Heart left ventricle (tissue), 16 donors: ENCODE data around the gene DBH. TPM values are rescaled to one million over a fixed set of nuclear protein-coding genes. Genes with fewer than 3 reads are reported as not detected.

Source experiments
- ATAC-seq, 4 donors: fragments of 200-7000 bp; cut with Tn5 transposase; one replicate each; pipeline ENCODE4 v1.9.1; 2020 to 2022; ENCODE audit warnings: moderate library complexity in 4 of 4, mild to moderate bottlenecking in 3 of 4, moderate number of reproducible peaks in 1 of 4
- DNase-seq, 5 donors: peaks; one replicate each; pipeline ENCODE4 v3.0.0-alpha.2; 2020
- H3K27ac ChIP-seq, 12 donors: fragments of 200-600 bp; sonication (generic) in 4 of 12; one replicate each; pipeline versions ENCODE4 v1.5.0 to v1.8.0; 2016 to 2022; ENCODE audit warnings: mild to moderate bottlenecking in 2 of 12
- H3K27me3 ChIP-seq, 9 donors: fragments of 200-600 bp; sonication (generic) in 2 of 9; one replicate each; pipeline versions ENCODE4 v1.5.1 to v1.8.0; 2016 to 2022; ENCODE audit warnings: mild to moderate bottlenecking in 3 of 9
- H3K36me3 ChIP-seq, 9 donors: fragments of 200-600 bp; sonication (generic) in 2 of 9; one replicate each; pipeline versions ENCODE4 v1.5.0 to v1.8.0; 2018 to 2022; ENCODE audit warnings: mild to moderate bottlenecking in 2 of 9
- H3K4me1 ChIP-seq, 12 donors: fragments of 200-600 bp; sonication (generic) in 4 of 12; one replicate each; pipeline versions ENCODE4 v1.5.0 to v1.8.0; 2016 to 2022; ENCODE audit warnings: mild to moderate bottlenecking in 3 of 12
- H3K4me3 ChIP-seq, 12 donors: fragments of 200-600 bp; sonication (generic) in 4 of 12; one replicate each; pipeline versions ENCODE4 v1.5.0 to v1.8.0; 2017 to 2022; ENCODE audit warnings: mild to moderate bottlenecking in 9 of 12, moderate library complexity in 4 of 12
- H3K9me3 ChIP-seq, 12 donors: fragments of 200-600 bp; sonication (generic) in 4 of 12; one replicate each; pipeline versions ENCODE4 v1.5.0 to v1.8.0; 2016 to 2022; ENCODE audit warnings: mild to moderate bottlenecking in 1 of 12
- POLR2A ChIP-seq, 2 donors: fragments of 450-650 bp; IDR thresholded peaks; one replicate each; pipeline ENCODE4 v1.6.1; 2017; ENCODE audit warnings: antibody characterized with exemption in 2 of 2, mild to moderate bottlenecking in 2 of 2, moderate library complexity in 2 of 2
- WGBS, 4 donors: extraction: QIAGEN DNeasy Blood & Tissue Kit in 2 of 4; methylation state at CpG; one replicate each; pipeline versions ENCODE4 v1.1.5 to v1.1.7; 2013 to 2018; 5-methylcytosine and 5-hydroxymethylcytosine counted together
- intact Hi-C, 10 donors: fragments of 100-400 bp; cut with DNase I; formaldehyde crosslinking; loops; one replicate each; pipeline versions ENCODE4 v1.11.1 to v1.14.2; 2022
- polyA plus RNA-seq, 2 donors: library from polyadenylated mRNA; stranded (reverse); fragments of 200-250 nt; gene quantifications; one replicate each; pipeline ENCODE4 v1.2.3, GENCODE V29; 2013
- total RNA-seq, 9 donors: library from RNA; depleted of rRNA in 2 of 9; stranded (reverse); fragments of >200 nt in 2 of 9; fragmentation: NEBNext Ultra II Directional in 3 of 9; extraction: Animal tissue kit (Norgen Biotek cat#: 25700) in 3 of 9; gene quantifications; one replicate each; pipeline versions ENCODE4 v1.1.0 to v1.2.4, GENCODE V29; 2016 to 2023
- TF ChIP-seq, protein P1 (sequence below), 12 donors: fragments of 200-600 bp; sonication (generic) in 4 of 12; IDR thresholded peaks; one replicate each; pipeline versions ENCODE4 v1.5.0 to v1.8.0; 2018 to 2022; ENCODE audit warnings: antibody characterized with exemption in 12 of 12, mild to moderate bottlenecking in 5 of 12
- donor health status: ischemic (EF 13 %, LVEDD 7.1; RV severe dilation, severe dysfunction).
- donor health status: healthy with polysubstance abuse.
- donor health status: DM: no; HTN: yes; CAD: no.
- donor health status: DM: no; HTN: no; CAD: no.
- donor health status: ischemic (EF 25% LVEDD 6.9; RV normal size, moderate dysfunction).
- donor health status: ischemic (EF 25% LVEDD 5.7; RV mildly dilated, moderate dysfunction).
- donor health status: healthy.
- donor health status: DM: yes; HTN: yes; CAD: no.
- donor health status: ischemic (EF 35%, LVEDD 5.7; RV mildly dilated, moderate dysfunction).
- donor health status: nonischemic (EF 11% LVEDD 7.7; RV severe dilation, severe dysfunction).
- donor health status: DM: yes; HTN: yes; CAD: no.
- donor health status: PGD.
- donor health status: ischemic (EF 29% LVEDD 5.4; RV normal size, mild dysfunction).
- donor health status: nonischemic (EF 23%, LVEDD 6.1; RV moderate dilation, normal function).

The DBH gene
- total and polyA plus RNA-seq, 11 donors, result 0.06 to 0.08 TPM; not detected in 9

DNA sequence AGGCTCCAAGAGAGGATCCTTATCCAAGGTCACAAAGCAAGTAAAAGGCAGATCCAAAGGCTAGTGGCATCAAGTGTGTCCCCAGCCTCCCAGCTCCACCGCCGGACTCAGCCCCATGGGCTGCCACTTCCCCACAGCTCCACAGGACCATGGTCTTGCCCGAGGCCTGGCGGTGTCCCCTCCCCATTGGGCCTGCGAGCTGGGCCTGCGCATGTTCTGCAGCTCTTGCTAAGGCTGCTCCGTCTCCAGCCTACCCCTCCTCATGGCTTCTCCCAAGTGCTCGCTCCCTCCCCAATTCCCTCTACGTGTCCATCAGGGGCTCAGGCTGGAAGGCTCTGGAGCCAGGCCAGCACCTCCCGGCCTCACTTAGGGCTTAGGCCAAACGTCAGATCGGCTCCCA, 29.4 kb downstream of the DBH start:
- no peak for TF ChIP-seq POLR2A (IDR thresholded peaks at IDR 0.05)
- TF ChIP-seq, protein P1, sequence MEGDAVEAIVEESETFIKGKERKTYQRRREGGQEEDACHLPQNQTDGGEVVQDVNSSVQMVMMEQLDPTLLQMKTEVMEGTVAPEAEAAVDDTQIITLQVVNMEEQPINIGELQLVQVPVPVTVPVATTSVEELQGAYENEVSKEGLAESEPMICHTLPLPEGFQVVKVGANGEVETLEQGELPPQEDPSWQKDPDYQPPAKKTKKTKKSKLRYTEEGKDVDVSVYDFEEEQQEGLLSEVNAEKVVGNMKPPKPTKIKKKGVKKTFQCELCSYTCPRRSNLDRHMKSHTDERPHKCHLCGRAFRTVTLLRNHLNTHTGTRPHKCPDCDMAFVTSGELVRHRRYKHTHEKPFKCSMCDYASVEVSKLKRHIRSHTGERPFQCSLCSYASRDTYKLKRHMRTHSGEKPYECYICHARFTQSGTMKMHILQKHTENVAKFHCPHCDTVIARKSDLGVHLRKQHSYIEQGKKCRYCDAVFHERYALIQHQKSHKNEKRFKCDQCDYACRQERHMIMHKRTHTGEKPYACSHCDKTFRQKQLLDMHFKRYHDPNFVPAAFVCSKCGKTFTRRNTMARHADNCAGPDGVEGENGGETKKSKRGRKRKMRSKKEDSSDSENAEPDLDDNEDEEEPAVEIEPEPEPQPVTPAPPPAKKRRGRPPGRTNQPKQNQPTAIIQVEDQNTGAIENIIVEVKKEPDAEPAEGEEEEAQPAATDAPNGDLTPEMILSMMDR (IDR thresholded peaks at IDR 0.05), result no peak

DNA sequence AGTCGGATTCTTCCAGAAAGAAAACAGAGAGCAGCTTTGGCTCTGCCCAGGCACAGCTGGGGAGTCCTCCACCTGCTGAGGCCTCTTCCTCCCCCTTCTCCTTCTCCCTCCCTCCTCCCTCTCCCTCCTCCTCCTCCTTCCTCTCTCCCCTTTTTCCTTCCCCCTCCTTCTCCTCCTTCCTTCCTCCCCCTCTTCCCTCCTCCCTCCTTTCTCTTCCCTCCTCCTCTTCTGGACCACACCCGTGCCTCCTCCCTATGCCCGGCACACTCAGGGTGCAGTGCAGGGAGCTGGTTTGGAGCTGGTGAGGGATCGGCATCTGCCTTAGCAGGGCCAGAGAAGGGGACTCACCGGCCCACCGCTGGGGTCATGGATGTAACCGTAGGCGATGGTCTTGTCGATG, 30.2 kb downstream of the DBH start:
- no peaks in the 10 kb centered on the region for H3K9me3 ChIP-seq
- intact Hi-C loops, result loop anchor here in 1 of 10 donors (10.0 kb wide), 1 partner anchor 48 kb away; no protein-coding TSS in a partner anchor
- H3K36me3 ChIP-seq, result no peaks in the 10 kb centered on the region
- DNase-seq, result no peak
- whole genome bisulfite sequencing, 4 donors, result 67 to 80% (median 75%) methylated on average over 9 of the region's 9 CpGs
- peaks cover 0 to 10% (median 0%) of the 10 kb centered on the region in 9 donors for H3K27me3 ChIP-seq
- no peak overlapping the region for H3K4me3 ChIP-seq
- no peak for ATAC-seq
- peaks cover 0 to 8% (median 0%) of the 10 kb centered on the region in 12 donors for H3K4me1 ChIP-seq
- TF ChIP-seq, protein P1 (IDR thresholded peaks at IDR 0.05), result no peak
- TF ChIP-seq POLR2A (IDR thresholded peaks at IDR 0.05), result no peak
- H3K27ac ChIP-seq, result no peak overlapping the region

More for the DNA sequence above, 29.4 kb downstream of the DBH start:
- H3K9me3 ChIP-seq, result no peaks in the 10 kb centered on the region
- no peaks in the 10 kb centered on the region for H3K36me3 ChIP-seq
- no peak overlapping the region for H3K27ac ChIP-seq
- 79 to 91% (median 82%) methylated on average over 12 of the region's 12 CpGs for WGBS, 4 donors
- H3K4me3 ChIP-seq, result no peak overlapping the region
- peaks cover 0 to 8% (median 0%) of the 10 kb centered on the region in 12 donors for H3K4me1 ChIP-seq
- DNase-seq, result no peak
- ATAC-seq, result no peak
- peaks cover 0 to 17% (median 3%) of the 10 kb centered on the region in 9 donors for H3K27me3 ChIP-seq
- intact Hi-C loops, result loop anchor here in 1 of 10 donors (10.0 kb wide), 1 partner anchor 49 kb away; no protein-coding TSS in a partner anchor

DNA sequence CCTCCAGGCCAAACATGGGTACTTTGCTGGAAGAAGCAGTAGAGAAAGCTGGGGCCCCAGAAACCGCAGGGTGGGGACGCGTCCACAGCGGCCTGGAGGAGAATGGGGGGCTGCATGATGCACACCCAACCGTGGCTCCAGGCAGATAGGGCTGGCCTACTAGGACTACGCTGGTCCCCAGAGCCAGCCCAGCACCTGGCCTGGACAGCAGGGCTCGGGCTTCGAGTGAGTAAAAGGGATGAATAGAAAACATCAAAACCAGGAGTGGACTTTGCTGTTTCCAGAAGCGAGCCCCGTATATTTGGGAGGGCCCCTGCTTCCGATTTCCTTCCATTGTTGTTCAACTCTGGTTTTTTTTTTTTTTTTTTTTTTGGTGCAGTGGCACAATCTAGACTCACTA, 30.7 kb downstream of the DBH start:
- intact Hi-C loops, result loop anchor here in 1 of 10 donors (10.0 kb wide), 1 partner anchor 48 kb away; no protein-coding TSS in a partner anchor
- no peak overlapping the region for H3K27ac ChIP-seq
- 60 to 73% (median 69%) methylated on average over 11 of the region's 11 CpGs for WGBS, 4 donors
- no peak for DNase-seq
- no peak overlapping the region for H3K4me3 ChIP-seq
- no peak for TF ChIP-seq POLR2A (IDR thresholded peaks at IDR 0.05)
- TF ChIP-seq, protein P1 (IDR thresholded peaks at IDR 0.05), result no peak
- no peaks in the 10 kb centered on the region for H3K9me3 ChIP-seq
- H3K27me3 ChIP-seq, result peaks cover 0 to 6% (median 0%) of the 10 kb centered on the region in 9 donors
- no peaks in the 10 kb centered on the region for H3K36me3 ChIP-seq
- peak in 1 of 4 donors; percentile 37 for ATAC-seq
- peaks cover 0 to 8% (median 0%) of the 10 kb centered on the region in 12 donors for H3K4me1 ChIP-seq

DNA sequence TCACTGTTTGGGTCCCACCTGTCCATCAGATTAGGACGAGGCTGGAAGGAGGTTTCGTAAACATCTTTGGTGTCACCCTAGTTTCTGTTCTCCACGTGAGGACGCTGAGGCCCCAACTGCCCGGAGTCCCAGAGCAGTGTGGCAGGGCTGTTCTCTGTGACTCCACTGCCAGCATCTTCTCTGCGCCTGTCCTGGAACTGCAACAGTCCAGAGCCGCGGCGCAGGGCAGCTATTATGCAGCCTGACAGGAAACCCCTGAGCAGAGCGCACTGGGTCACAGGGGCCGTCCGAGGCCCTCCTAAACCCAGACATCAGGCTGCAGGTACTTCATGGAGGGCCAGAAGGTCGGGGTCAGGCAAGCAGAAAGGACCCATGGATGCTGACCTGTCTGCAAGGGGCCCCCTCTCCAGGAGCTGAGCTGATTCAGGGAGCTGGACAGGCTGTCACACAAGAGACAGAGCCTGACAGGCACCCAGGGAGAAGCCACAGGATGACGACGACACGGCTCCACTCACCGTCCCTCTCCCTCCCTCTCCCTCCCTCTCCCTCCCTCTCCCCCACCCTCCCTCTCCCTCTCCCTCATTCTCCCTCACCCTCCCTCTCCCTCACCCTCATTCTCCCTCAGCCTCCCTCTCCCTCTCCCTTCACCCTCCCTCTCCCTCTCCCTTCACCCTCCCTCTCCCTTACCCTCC, 31.7 kb downstream of the DBH start:
- H3K9me3 ChIP-seq, result peaks cover 0 to 2% (median 0%) of the 10 kb centered on the region in 12 donors
- H3K27me3 ChIP-seq, result peaks cover 0 to 5% (median 0%) of the 10 kb centered on the region in 9 donors
- WGBS, 4 donors, result 52 to 56% (median 56%) methylated on average over 17 of the region's 17 CpGs
- ATAC-seq (peak in 1 of 4 donors; percentile 25), DNase-seq (no peak)
- H3K4me3 ChIP-seq, result no peak overlapping the region
- TF ChIP-seq POLR2A (IDR thresholded peaks at IDR 0.05), result no peak
- TF ChIP-seq, protein P1 (IDR thresholded peaks at IDR 0.05), result no peak
- H3K4me1 ChIP-seq, result peaks cover 0 to 8% (median 0%) of the 10 kb centered on the region in 12 donors
- H3K36me3 ChIP-seq, result no peaks in the 10 kb centered on the region
- H3K27ac ChIP-seq, result no peak overlapping the region
- intact Hi-C loops, result loop anchor here in 1 of 10 donors (10.0 kb wide), 1 partner anchor 47 kb away; no protein-coding TSS in a partner anchor
